ENCODE measurements around the gene PHF20. TPM values are rescaled to one million over a fixed set of nuclear protein-coding genes. Genes with fewer than 3 reads are reported as not detected.

Gene PHF20
- total and polyA plus RNA-seq, 2 donors from 2014 or later = 12.3 to 48.4 TPM

DNA sequence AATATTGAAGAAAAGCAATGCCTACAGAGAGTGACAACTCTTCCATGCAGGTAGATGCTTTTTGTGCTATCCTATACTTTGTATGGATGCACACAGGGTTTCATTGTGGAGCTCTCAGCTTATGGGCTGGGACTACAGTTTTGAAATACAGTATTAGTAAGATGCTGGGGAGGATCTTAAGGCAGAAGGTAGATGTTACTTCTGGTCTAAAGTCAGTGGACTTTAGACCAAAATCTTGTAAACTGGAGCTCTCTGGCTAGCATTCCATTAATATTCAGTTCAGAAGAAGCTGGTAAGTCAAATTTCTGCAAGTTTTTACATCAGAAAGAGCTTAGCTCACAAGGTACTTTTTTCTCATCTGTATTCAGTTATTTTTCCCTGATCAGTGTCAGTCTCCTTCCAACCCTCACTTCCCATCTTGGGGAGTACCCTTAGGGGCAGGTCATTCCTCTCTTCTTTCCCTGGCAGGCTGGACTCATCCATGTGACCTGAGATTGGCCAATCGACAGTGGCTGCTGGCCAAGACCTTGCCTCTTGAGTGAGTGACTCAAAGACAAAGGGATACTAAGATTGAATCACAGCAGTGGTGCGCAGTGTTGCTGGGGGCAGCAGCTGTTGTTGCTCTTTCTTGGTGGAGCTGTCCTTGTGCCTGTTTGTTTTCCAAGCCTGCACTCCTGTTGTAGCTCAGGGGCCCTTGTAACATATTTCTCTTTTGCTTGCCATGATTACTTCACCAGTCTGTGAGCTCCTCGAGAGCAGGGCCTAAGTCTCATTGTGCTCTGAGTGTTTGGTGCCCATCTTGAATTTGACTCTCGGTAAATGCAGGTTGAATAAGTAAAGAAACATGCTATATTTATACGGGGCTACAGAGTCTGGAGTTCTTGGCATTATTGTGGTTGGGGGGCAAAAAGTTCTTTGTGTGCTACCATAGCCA lies 2.8 kb upstream of the PHF20 start:
- Histone ChIP-seq H3K9ac (ENCODE audit: low read length in 3 of 3) (peak overlapping the region in 1 of 3 donors; percentile 37), H3K36me3 (ENCODE audit: control insufficient read depth in 2 of 3, insufficient read depth in 3 of 3, low read length in 3 of 3) (no peaks in the 10 kb centered on the region), H3K4me1 (ENCODE audit: control insufficient read depth in 2 of 3, insufficient read depth in 2 of 3, low read depth in 1 of 3, low read length in 3 of 3) (peaks cover 4 to 18% (median 17%) of the 10 kb centered on the region in 3 donors), H3K27me3 (ENCODE audit: control insufficient read depth, insufficient read depth, low read length) (no peaks in the 10 kb centered on the region), H3K27ac (ENCODE audit: low read depth in 2 of 2, low read length in 2 of 2) (peak overlapping the region; percentile 88 to 95), H3K4me3 (ENCODE audit: low read length in 3 of 3) (peak overlapping the region in 1 of 3 donors; percentile 12), H3K9me3 (ENCODE audit: control insufficient read depth in 2 of 3, insufficient read depth in 1 of 3, low read length in 3 of 3) (no peaks in the 10 kb centered on the region)
- DNase-seq (peak; percentile 67 to 97 (median 74)), FAIRE-seq (no peak)
- intact Hi-C loops (cut with DNase I) = no loop called here
- TF ChIP-seq, protein P1, sequence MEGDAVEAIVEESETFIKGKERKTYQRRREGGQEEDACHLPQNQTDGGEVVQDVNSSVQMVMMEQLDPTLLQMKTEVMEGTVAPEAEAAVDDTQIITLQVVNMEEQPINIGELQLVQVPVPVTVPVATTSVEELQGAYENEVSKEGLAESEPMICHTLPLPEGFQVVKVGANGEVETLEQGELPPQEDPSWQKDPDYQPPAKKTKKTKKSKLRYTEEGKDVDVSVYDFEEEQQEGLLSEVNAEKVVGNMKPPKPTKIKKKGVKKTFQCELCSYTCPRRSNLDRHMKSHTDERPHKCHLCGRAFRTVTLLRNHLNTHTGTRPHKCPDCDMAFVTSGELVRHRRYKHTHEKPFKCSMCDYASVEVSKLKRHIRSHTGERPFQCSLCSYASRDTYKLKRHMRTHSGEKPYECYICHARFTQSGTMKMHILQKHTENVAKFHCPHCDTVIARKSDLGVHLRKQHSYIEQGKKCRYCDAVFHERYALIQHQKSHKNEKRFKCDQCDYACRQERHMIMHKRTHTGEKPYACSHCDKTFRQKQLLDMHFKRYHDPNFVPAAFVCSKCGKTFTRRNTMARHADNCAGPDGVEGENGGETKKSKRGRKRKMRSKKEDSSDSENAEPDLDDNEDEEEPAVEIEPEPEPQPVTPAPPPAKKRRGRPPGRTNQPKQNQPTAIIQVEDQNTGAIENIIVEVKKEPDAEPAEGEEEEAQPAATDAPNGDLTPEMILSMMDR (IDR thresholded peaks at IDR 0.05; ENCODE audit: borderline replicate concordance, extremely low read depth, insufficient read depth) = no peak

DNA sequence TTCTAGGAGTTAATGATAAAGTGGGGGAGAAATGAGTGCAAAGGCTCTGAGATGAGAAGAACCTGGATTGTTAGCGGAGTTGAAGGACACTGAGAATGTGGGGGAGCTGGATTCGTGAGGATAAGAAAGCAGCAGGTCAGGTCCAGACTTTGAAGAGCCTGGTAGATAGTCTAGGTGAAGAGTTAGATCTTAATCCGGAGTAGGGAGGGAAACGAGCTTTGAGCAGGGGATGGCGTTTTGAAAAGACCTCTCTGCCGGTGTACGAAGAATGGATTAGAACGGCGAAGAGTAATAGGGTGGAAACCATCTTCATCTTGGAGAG lies 487 bp upstream of the PHF20 start:
- H3K4me3 ChIP-seq (ENCODE audit: low read length in 3 of 3) = peak overlapping the region; percentile 33 to 66 (median 58)
- peaks cover 4 to 18% (median 17%) of the 10 kb centered on the region in 3 donors for H3K4me1 ChIP-seq (ENCODE audit: control insufficient read depth in 2 of 3, insufficient read depth in 2 of 3, low read depth in 1 of 3, low read length in 3 of 3)
- TF ChIP-seq, protein P1 (IDR thresholded peaks at IDR 0.05; ENCODE audit: borderline replicate concordance, extremely low read depth, insufficient read depth) = no peak
- peak overlapping the region; percentile 80 to 86 for H3K27ac ChIP-seq (ENCODE audit: low read depth in 2 of 2, low read length in 2 of 2)
- H3K9ac ChIP-seq (ENCODE audit: low read length in 3 of 3) = peak overlapping the region in 2 of 3 donors; percentile 27 to 69
- intact Hi-C loops (cut with DNase I) = no loop called here
- H3K27me3 ChIP-seq (ENCODE audit: control insufficient read depth, insufficient read depth, low read length) = no peaks in the 10 kb centered on the region
- no peaks in the 10 kb centered on the region for H3K9me3 ChIP-seq (ENCODE audit: control insufficient read depth in 2 of 3, insufficient read depth in 1 of 3, low read length in 3 of 3)
- H3K36me3 ChIP-seq (ENCODE audit: control insufficient read depth in 2 of 3, insufficient read depth in 3 of 3, low read length in 3 of 3) = no peaks in the 10 kb centered on the region
- DNase-seq = peak in 1 of 5 donors; percentile 18
- no peak for FAIRE-seq

DNA sequence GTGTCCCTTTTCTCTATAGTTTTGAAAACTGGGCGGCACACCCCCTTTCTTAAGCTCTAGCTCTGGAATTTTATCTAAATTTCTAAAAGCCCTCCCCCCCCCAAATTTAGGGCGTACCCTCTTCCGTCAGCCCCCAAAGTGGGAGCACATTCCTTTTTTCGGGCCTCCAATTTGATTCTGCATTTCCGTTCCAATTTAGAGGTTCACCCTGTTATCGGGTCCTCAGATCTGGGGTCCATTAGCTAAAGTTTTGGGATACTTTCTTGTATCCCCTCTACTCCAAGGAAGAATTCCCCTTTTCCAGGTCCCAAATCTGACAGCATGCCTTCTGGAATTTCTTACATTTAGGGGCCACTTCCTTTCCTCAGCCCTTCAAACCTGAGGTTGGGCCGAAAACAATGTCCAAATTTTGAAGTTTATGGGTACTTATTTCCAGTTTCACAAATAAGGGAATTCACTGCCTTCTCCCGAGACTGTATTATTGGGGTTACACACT lies 796 bp downstream of the PHF20 start:
- DNase-seq (peak in 1 of 5 donors; percentile 23), FAIRE-seq (no peak)
- Histone ChIP-seq H3K27me3 (ENCODE audit: control insufficient read depth, insufficient read depth, low read length) (no peaks in the 10 kb centered on the region), H3K9ac (ENCODE audit: low read length in 3 of 3) (peak overlapping the region; percentile 71 to 94 (median 86)), H3K4me3 (ENCODE audit: low read length in 3 of 3) (peak overlapping the region; percentile 81 to 92 (median 87)), H3K36me3 (ENCODE audit: control insufficient read depth in 2 of 3, insufficient read depth in 3 of 3, low read length in 3 of 3) (no peaks in the 10 kb centered on the region), H3K4me1 (ENCODE audit: control insufficient read depth in 2 of 3, insufficient read depth in 2 of 3, low read depth in 1 of 3, low read length in 3 of 3) (peaks cover 4 to 19% (median 18%) of the 10 kb centered on the region in 3 donors), H3K9me3 (ENCODE audit: control insufficient read depth in 2 of 3, insufficient read depth in 1 of 3, low read length in 3 of 3) (no peaks in the 10 kb centered on the region), H3K27ac (ENCODE audit: low read depth in 2 of 2, low read length in 2 of 2) (peak overlapping the region; percentile 75 to 86)
- intact Hi-C loops (cut with DNase I) = no loop called here
- TF ChIP-seq, protein P1 (IDR thresholded peaks at IDR 0.05; ENCODE audit: borderline replicate concordance, extremely low read depth, insufficient read depth) = no peak
